Heart left ventricle (tissue), 13 donors: Measurements from ENCODE around the gene PARD3.

ENCODE experiments used
- POLR2A ChIP-seq, 2 donors: fragments of 450-650 bp; IDR thresholded peaks; one replicate each; pipeline ENCODE4 v1.6.1; 2017; ENCODE audit warnings: antibody characterized with exemption in 2 of 2, mild to moderate bottlenecking in 2 of 2, moderate library complexity in 2 of 2
- TF ChIP-seq, protein P1 (sequence below), 12 donors: fragments of 200-600 bp; sonication (generic) in 4 of 12; IDR thresholded peaks; one replicate each; pipeline versions ENCODE4 v1.5.0 to v1.8.0; 2018 to 2022; ENCODE audit warnings: antibody characterized with exemption in 12 of 12, mild to moderate bottlenecking in 5 of 12
- donor health status: ischemic (EF 13 %, LVEDD 7.1; RV severe dilation, severe dysfunction).
- donor health status: DM: no; HTN: yes; CAD: no.
- donor health status: DM: no; HTN: no; CAD: no.
- donor health status: ischemic (EF 25% LVEDD 6.9; RV normal size, moderate dysfunction).
- donor health status: ischemic (EF 25% LVEDD 5.7; RV mildly dilated, moderate dysfunction).
- donor health status: ischemic (EF 35%, LVEDD 5.7; RV mildly dilated, moderate dysfunction).
- donor health status: nonischemic (EF 11% LVEDD 7.7; RV severe dilation, severe dysfunction).
- donor health status: DM: yes; HTN: yes; CAD: no.
- donor health status: PGD.
- donor health status: ischemic (EF 29% LVEDD 5.4; RV normal size, mild dysfunction).
- donor health status: nonischemic (EF 23%, LVEDD 6.1; RV moderate dilation, normal function).

DNA sequence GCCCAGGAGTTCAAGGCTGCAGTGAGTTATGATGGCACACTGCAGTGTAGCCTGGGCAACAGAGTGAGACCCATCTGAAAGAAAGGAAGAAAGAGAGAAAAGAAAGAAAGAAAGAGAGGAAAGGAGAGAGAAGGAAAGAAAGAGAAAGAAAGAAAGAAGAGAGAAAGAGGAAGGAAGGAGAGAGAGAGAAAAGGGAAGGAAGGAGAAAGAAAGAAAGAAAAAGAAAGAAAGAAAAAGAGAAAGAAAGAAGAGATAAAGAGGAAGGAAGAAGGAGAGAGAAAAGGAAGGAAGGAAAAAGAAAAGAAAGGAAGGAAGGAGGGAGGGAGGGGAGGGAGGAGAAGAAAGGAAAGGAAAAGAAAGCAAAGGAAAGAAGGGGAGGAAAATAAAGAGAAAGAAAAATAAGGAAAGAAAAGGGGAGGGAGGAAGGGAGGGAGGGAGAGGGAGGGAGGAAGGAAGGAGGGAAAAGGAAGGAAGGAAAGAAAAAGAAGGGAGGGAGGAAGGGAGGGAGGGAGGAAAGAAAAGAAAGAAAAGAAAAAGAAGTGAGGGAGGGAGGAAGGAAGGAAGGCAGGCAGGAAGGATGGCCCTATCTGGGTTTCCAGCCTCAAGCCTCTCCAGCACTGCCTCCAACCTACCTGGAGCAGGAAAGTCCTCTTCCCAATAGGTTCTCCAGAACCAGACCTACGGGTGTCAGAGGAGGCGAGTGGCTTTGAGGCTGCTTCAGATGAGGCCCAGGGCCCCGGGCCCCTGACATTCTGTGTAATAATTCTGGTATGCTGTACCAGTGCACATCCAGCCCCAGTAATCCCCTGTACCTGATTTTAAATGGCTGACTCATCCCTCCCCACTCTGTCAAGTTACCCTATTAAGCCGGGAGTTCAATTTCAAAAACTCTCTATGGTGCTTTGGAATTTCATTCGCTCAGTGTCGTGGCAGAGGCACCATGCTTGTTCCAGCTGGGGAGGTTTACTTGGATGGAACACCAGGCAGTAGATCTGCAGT lies 6.8 kb upstream of the PARD3 start:
- TF ChIP-seq, protein P1, sequence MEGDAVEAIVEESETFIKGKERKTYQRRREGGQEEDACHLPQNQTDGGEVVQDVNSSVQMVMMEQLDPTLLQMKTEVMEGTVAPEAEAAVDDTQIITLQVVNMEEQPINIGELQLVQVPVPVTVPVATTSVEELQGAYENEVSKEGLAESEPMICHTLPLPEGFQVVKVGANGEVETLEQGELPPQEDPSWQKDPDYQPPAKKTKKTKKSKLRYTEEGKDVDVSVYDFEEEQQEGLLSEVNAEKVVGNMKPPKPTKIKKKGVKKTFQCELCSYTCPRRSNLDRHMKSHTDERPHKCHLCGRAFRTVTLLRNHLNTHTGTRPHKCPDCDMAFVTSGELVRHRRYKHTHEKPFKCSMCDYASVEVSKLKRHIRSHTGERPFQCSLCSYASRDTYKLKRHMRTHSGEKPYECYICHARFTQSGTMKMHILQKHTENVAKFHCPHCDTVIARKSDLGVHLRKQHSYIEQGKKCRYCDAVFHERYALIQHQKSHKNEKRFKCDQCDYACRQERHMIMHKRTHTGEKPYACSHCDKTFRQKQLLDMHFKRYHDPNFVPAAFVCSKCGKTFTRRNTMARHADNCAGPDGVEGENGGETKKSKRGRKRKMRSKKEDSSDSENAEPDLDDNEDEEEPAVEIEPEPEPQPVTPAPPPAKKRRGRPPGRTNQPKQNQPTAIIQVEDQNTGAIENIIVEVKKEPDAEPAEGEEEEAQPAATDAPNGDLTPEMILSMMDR (IDR thresholded peaks at IDR 0.05), result no peak
- TF ChIP-seq POLR2A (IDR thresholded peaks at IDR 0.05), result no peak
